Measurements from ENCODE around the gene CERCAM.
A peak's percentile ranks its signal among the peaks of the same experiment; 100 is the strongest.
"Not testable (repeated sequence)": the region's sequence is repeated elsewhere in the genome, so short reads cannot be mapped to it uniquely, and the experiment has no call there.

CERCAM gene

DNA sequence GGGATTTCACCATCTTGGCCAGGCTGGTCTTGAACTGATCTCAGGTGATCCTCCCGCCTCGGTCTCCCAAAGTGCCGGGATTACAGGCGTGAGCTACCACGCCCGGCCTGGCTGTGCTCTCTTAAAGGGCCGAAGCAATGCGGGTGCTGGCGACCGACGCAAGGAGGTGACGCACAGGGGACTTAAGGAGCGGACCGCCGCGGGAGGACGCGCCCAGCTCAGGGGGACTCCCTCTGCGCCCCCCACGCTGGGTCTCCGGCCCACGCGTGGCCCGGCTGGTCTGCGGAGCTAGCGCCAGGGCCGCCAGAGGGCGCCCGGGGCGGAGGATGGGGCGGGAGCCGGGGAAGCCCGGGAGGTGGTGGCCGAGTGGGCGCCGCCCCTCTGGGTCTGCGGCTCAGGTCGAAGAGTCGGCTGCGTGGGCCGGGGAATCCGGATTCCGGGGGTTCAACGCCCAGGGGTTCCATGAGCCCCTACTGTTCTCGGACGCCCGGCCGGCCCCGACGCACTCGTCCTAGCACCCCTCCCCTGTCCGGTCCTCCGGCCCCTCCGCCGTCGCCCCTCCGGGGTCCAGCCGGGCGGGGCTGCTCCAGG, 502 bp upstream of the CERCAM start:
- peak; percentile 87 for DNase-seq

GRCh38 chr9:128421482-128421996, 882 bp downstream of the CERCAM start:
- DNase-seq, result no peak

DNA sequence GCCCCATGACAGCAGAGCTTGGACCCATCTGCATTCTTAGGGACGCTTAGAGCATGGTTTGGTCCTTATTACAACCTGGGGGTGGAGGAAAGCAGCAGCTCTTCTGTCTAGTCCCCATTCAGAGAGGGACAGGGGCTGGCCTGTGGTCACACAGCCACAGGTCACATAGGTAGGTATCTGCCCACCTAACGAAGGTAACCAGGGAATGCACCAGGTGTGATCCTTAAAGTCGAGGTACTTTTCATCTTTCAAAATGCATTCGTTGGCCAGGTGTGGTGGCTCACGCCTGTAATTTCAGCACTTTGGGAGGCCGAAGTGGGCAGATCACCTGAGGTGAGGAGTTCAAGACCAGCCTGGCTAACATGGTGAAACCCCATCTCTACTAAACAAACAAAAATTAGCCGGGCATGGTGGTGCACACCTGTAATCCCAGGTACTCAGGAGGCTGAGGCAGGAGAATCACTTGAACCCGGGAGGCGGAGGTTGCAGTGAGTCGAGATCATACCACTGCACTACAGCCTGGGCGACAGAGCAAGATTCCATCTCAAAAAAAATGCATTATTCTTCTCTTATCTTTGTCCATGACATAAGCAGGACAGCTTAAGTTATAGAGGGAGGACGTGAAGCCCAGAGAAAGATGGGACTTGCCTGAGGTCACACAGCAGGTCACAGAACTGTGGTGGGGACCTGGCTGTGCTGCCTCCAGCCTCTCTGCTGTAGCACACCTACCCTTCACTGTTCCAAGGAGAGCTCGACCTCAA, 1.5 kb downstream of the CERCAM start:
- DNase-seq, result not testable (repeated sequence)

DNA sequence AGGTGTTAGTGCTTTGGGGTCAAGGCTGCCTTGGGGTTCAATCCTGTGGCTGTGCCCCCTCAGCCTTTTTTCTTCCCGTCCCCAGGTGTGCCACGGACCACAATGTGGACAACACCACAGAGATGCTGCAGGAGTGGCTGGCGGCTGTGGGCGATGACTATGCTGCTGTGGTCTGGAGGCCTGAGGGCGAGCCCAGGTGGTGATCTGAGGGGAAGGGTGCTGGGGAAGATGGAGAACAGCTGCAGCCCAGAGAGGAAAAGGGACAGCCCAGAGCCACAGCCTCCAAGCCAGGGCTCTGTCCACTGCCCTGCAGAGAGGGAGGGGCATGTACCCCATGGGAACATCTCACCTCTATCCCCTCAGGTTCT, 2.1 kb downstream of the CERCAM start:
- DNase-seq, result peak; percentile 26

DNA sequence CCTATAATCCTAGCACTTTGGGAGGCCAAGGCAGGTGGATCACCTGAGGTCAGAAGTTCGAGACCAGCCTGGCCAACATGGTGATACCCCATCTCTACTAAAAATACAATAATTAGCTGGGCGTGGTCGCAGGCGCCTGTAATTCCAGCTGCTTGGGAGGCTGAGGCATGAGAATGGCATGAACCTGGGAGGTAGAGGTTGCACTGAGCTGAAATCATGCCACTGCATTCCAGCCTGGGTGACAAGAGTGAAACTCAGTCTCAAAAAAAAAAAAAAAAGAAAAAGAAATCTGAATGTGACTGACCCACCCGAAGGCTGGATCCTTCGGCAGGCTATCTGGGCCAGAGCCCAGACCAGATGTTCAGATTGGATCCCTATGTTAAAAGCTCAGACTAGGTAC, 2.7 kb downstream of the CERCAM start:
- DNase-seq, result not testable (repeated sequence)

- DNase-seq, result no peak
Observed at GRCh38 chr9:128424268-128424780, 3.7 kb downstream of the CERCAM start.

DNA sequence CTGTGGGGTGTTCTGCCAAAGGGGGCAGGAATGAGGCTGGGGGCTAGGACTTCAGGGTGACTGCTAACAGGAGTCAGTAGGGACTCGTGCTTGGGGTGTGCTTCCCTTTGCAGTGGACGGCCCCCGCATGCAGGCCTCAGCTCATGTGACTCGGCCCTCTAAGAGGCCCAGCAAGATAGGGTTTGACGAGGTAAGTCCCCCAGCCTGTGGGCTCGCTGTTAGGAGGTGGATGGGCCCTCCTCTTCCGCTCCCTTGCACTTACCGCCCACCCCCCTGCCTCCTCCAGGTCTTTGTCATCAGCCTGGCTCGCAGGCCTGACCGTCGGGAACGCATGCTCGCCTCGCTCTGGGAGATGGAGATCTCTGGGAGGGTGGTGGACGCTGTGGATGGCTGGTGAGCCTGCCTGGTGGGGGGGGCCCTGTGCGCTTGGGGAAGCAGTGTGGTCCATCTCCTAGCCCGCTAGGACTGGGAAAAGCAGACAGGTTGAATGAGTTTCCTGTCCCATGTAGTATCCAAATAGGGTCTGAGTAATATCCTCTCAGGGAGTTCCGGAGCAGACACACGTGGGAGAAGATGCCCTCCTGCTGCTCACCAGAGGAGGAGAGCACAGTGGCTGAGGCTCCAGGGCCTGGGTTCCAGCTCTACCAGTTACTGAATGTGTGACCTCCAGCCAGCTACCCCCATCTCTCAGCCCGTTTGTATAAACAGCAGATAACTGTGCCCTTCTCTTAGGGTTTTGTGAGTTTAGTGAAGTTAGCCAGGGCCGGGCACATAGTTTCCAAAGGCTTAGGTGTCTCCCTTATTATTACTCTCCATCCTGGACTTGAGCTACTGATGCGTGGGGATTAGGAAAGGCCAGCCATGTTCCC, 8.2 kb downstream of the CERCAM start:
- DNase-seq, result no peak

DNA sequence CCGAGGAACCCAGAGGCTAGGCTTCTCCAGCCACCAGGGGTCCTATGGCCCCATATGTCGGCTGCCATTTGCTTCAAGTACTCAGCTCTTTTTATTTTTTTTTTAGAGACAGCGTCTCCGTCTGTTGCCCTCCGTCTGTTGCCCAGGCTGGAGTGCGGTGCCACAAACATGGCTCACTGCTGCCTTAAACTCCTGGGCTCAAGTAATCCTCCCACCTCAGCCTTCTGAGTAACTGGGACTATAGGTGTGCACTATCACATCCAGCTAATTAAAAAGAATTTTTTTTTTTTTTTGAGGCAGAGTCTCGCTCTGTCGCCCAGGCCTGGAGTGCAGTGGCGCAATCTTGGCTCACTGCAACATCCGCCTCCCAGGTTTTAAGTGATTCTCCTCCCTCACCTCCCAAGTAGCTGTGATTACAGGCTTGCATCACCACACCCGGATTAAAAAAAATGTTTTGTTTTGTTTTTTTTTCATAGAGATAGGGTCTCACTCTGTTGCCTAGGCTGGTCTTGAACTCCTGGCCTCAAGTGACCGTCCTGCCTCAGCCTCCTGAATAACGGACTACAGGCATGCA, 8.9 kb downstream of the CERCAM start:
- no peak for DNase-seq

DNA sequence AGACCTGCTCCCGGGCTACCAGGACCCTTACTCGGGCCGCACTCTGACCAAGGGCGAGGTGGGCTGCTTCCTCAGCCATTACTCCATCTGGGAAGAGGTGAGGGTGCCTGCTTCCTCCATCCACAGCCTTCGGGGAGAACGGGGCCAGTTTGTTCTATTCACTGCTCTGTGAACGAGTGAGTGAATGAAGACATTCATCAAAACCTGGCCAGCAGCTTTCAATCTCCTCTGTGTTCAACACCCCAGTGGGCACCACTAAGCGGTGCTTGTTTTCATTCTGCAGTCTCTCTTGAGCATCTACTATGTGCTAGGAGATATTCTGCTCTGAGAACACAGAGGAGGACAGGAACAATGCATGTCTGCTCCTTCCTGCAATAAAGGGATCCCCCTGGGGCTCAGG, 10.6 kb downstream of the CERCAM start:
- no peak for DNase-seq

- DNase-seq, result no peak
Observed at GRCh38 chr9:128434340-128434739, 13.7 kb downstream of the CERCAM start.

DNA sequence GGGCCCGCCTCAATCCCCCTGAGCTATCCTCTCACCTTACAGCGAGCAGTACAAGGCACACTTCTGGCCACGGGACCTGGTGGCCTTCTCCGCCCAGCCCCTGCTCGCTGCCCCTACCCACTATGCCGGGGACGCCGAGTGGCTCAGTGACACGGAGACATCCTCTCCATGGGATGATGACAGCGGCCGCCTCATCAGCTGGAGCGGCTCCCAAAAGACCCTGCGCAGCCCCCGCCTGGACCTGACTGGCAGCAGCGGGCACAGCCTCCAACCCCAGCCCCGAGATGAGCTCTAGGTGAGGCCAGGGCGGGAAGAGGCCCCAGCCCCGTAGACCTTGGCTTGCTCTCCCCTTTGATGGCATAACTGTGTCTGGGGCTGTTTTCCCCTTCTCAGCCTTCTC, 15.0 kb downstream of the CERCAM start:
- no peak for DNase-seq

- DNase-seq, result peak; percentile 83
Observed at GRCh38 chr9:128438343-128439109, 17.9 kb downstream of the CERCAM start.

- no peak for DNase-seq
Observed at GRCh38 chr9:128439273-128439672, 18.6 kb downstream of the CERCAM start.

DNA sequence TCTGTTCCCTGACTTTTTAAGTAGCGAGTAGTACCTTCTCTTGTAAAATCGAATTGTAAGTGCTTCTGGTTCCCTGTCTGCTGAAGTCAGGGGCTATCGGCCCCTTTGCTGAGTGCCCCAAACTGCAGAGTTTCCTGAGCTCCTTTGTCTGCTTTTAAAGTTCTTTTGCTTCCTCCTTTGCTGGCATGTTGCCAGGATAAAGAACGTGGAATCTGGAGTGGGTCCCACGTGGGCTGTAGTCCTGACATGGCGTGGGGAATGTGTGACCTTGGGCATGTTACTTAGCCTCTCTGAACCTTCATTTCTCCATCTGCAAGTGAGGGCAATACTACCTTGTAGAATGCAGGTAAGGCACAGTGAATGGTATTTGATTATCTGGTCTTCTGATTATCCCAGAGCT, 21.5 kb downstream of the CERCAM start:
- DNase-seq, result no peak

DNA sequence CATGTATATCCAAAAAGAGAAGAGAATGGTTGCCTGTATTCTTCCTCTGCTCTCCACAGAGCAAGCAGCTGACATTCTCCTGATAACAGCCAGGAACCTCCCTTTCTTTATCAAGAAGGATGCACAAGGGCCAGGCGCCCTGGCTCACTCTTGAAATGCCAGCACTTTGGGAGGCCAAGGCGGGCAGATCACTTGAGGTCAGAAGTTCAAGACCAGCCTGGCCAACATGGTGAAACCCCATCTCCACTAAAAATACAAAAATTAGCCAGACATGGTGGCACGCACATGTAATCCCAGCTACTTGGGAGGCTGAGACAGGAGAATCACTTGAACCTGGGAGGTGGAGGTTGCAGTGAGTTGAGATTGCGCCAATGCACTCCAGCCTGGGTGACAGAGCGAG, 25.8 kb downstream of the CERCAM start:
- not testable (repeated sequence) for DNase-seq

- no peak for DNase-seq
Observed at GRCh38 chr9:128448746-128449145, 28.1 kb downstream of the CERCAM start.

GRCh38 chr9:128454991-128455390, 34.3 kb downstream of the CERCAM start:
- DNase-seq, result no peak

- DNase-seq, result peak; percentile 99
Observed at GRCh38 chr9:128455849-128456612, 35.4 kb downstream of the CERCAM start, which contains the start of gene ODF2. ODF2 (plus strand) TSS chr9:128456006; CDS start chr9:128456092, 86 bp downstream.

DNA sequence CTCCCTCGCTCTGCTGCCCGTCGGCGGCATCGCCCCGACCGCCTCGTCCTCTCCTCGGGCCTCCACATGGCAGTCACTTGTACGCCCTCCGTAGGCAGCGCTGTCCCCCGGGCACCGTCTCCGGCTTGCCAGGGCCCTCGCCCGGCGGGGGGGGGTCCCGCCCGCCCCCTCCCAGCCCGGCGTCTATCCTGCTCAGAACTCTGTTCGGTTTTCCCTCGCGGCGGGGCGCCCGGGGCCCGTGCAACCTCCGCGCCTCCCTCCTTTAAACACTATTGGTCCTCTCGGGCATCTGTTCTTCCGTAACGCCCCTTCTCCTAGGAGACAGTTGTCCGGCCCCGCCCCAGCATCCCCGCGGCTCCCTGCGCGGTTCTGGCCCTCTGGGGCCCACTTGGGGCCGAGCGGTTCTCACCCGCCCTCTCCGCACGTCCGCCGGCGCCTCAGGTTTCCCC, 36.0 kb downstream of the CERCAM start:
- peak; percentile 82 for DNase-seq

- no peak for DNase-seq
Observed at GRCh38 chr9:128457207-128457606, 36.5 kb downstream of the CERCAM start.

- DNase-seq, result no peak
Observed at GRCh38 chr9:128459011-128459410, 38.4 kb downstream of the CERCAM start.

All from RPMI8226 (cell line).